H1 (cell line): ENCODE measurements around the gene ATP6V1B1. TPM values are rescaled to one million over a fixed set of nuclear protein-coding genes. Genes with fewer than 3 reads are reported as not detected.

ENCODE experiments used
- CTCF ChIA-PET: fragments of 300-600 bp; sonication (Branson Sonifier 250); formaldehyde crosslinking; loops from one replicate; lab custom pipeline; 2021; ENCODE audit not compliant: partially characterized antibody; lab: Charles Lee
- POLR2A ChIA-PET: fragments of 300-600 bp; sonication (Branson Sonifier 250); formaldehyde crosslinking; loops from one replicate; lab custom pipeline; 2021; ENCODE audit warnings: inconsistent platforms; ENCODE audit not compliant: partially characterized antibody; lab: Charles Lee
- DNase-seq, 2 experiments: peaks; one replicate each; pipeline versions ENCODE4 v3.0.0 to v3.0.0-alpha.2; 2010 to 2022; ENCODE audit warnings: low spot score in 2 of 2, low read depth in 1 of 2, mixed read lengths in 1 of 2
- FAIRE-seq: peaks from 2 replicates; lab custom pipeline; 2011; peaks lifted over from hg19 to GRCh38; lab: Jason Lieb, UNC
- H2AFZ ChIP-seq: 2 replicates; pipeline ENCODE4 v1.8.1; 2012; ENCODE audit warnings: low read length, inconsistent platforms
- H2AK5ac ChIP-seq: 2 replicates; pipeline ENCODE4 v1.6.1; 2013; ENCODE audit warnings: low read depth, low read length
- H2BK120ac ChIP-seq: replicated peaks from 2 replicates; pipeline ENCODE3; 2013; ENCODE audit warnings: low read depth, low read length, inconsistent platforms
- H2BK12ac ChIP-seq: 2 replicates; pipeline ENCODE4 v1.6.1; 2013; ENCODE audit warnings: low read depth, low read length
- H2BK15ac ChIP-seq: 2 replicates; pipeline ENCODE4 v1.6.1; 2013; ENCODE audit warnings: low read length
- H2BK20ac ChIP-seq: 2 replicates; pipeline ENCODE4 v1.6.1; 2013; ENCODE audit warnings: low read length
- H2BK5ac ChIP-seq: 2 replicates; pipeline ENCODE4 v1.6.1; 2013; ENCODE audit warnings: low read depth, low read length
- H3K14ac ChIP-seq: 2 replicates; pipeline ENCODE4 v1.6.1; 2013; ENCODE audit warnings: inconsistent platforms; ENCODE audit not compliant: insufficient read length
- H3K18ac ChIP-seq: 2 replicates; pipeline ENCODE4 v1.6.1; 2013; ENCODE audit warnings: low read length; ENCODE audit errors: extremely low read depth
- H3K23ac ChIP-seq: 2 replicates; pipeline ENCODE4 v1.6.1; 2013; ENCODE audit warnings: inconsistent platforms; ENCODE audit not compliant: insufficient read length
- H3K23me2 ChIP-seq: 2 replicates; pipeline ENCODE4 v1.6.1; 2013; ENCODE audit warnings: low read depth, low read length
- H3K27ac ChIP-seq: 2 replicates; pipeline ENCODE4 v1.6.1; 2011; ENCODE audit warnings: low read depth, low read length, inconsistent platforms
- H3K27me3 ChIP-seq, 4 experiments: replicated peaks in 1 of 4; 1 replicate in 1 of 4; 2 replicates in 3 of 4; pipeline versions ENCODE4 v1.6.1 to v1.8.1; 2011 to 2013; ENCODE audit warnings: low read length in 3 of 4, mild to moderate bottlenecking in 3 of 4, inconsistent platforms in 2 of 4, mixed read lengths in 2 of 4, moderate library complexity in 1 of 4; ENCODE audit not compliant: control insufficient read depth in 3 of 4, insufficient read depth in 3 of 4; ENCODE audit errors: extremely low read depth in 1 of 4
- H3K36me3 ChIP-seq, 4 experiments: 2 replicates each; pipeline versions ENCODE4 v1.6.1 to v1.8.1; 2011 to 2013; ENCODE audit warnings: mild to moderate bottlenecking in 4 of 4, low read length in 3 of 4, moderate library complexity in 2 of 4, control low read depth in 1 of 4, inconsistent platforms in 1 of 4; ENCODE audit not compliant: insufficient read depth in 4 of 4, control insufficient read depth in 2 of 4
- H3K4ac ChIP-seq: replicated peaks from 2 replicates; pipeline ENCODE3; 2013; ENCODE audit warnings: low read length, low read depth, mixed read lengths, inconsistent platforms; ENCODE audit not compliant: insufficient read length
- H3K4me1 ChIP-seq, 4 experiments: replicated peaks in 1 of 4; 1 replicate in 1 of 4; 2 replicates in 3 of 4; pipeline versions ENCODE4 v1.6.1 to v1.8.1; 2011 to 2013; ENCODE audit warnings: low read length in 3 of 4, inconsistent platforms in 2 of 4, mixed read lengths in 1 of 4; ENCODE audit not compliant: insufficient read depth in 4 of 4, control insufficient read depth in 3 of 4
- H3K4me2 ChIP-seq, 2 experiments: 2 replicates each; pipeline versions ENCODE4 v1.6.1 to v1.8.1; 2011 to 2013; ENCODE audit warnings: low read depth in 2 of 2, low read length in 2 of 2, control low read depth in 1 of 2, inconsistent platforms in 1 of 2, mild to moderate bottlenecking in 1 of 2; ENCODE audit not compliant: insufficient read depth in 1 of 2
- H3K4me3 ChIP-seq, 4 experiments: fragments of 200-600, 300-600 bp in 1 of 4; sonication (generic), shearing (Covaris generic), sonication (Bioruptor Twin) in 1 of 4; 2 replicates each; pipeline versions ENCODE4 v1.5.1 to v1.8.1; 2011 to 2016; ENCODE audit warnings: low read length in 4 of 4, low read depth in 3 of 4, control low read depth in 2 of 4, inconsistent platforms in 2 of 4, mild to moderate bottlenecking in 2 of 4, mixed read lengths in 1 of 4, moderate library complexity in 1 of 4; ENCODE audit not compliant: insufficient read depth in 2 of 4; ENCODE audit errors: extremely low read depth in 1 of 4
- H3K56ac ChIP-seq: replicated peaks from 2 replicates; pipeline ENCODE3; 2013; ENCODE audit warnings: low read depth, mild to moderate bottlenecking, mixed read lengths, low read length, inconsistent platforms; ENCODE audit not compliant: insufficient read length
- H3K79me1 ChIP-seq: 2 replicates; pipeline ENCODE4 v1.6.1; 2013; ENCODE audit warnings: low read depth, low read length, control low read depth
- H3K79me2 ChIP-seq, 2 experiments: 2 replicates each; pipeline versions ENCODE4 v1.6.1 to v1.8.1; 2012 to 2013; ENCODE audit warnings: low read length in 2 of 2, mild to moderate bottlenecking in 2 of 2, inconsistent platforms in 1 of 2; ENCODE audit not compliant: insufficient read depth in 2 of 2, control insufficient read depth in 1 of 2
- H3K9ac ChIP-seq, 4 experiments: replicated peaks in 1 of 4; 1 replicate in 1 of 4; 2 replicates in 3 of 4; pipeline versions ENCODE4 v1.6.1 to v1.8.1; 2011 to 2013; ENCODE audit warnings: low read depth in 3 of 4, low read length in 3 of 4, control low read depth in 2 of 4, mild to moderate bottlenecking in 2 of 4, moderate library complexity in 2 of 4, inconsistent platforms in 1 of 4; ENCODE audit errors: extremely low read depth in 1 of 4
- H3K9me3 ChIP-seq, 2 experiments: 2 replicates each; pipeline versions ENCODE4 v1.6.1 to v1.8.1; 2012 to 2013; ENCODE audit warnings: mild to moderate bottlenecking in 2 of 2, moderate library complexity in 2 of 2, control low read depth in 1 of 2, inconsistent platforms in 1 of 2, low read depth in 1 of 2, low read length in 1 of 2, mixed read lengths in 1 of 2; ENCODE audit not compliant: insufficient read depth in 2 of 2
- H4K20me1 ChIP-seq, 2 experiments: replicated peaks in 1 of 2; 2 replicates each; pipeline versions ENCODE3 to v1.8.1; 2011 to 2013; ENCODE audit warnings: inconsistent platforms in 2 of 2, low read length in 2 of 2, mild to moderate bottlenecking in 1 of 2; ENCODE audit not compliant: insufficient read depth in 2 of 2, control insufficient read depth in 1 of 2
- H4K5ac ChIP-seq: 2 replicates; pipeline ENCODE4 v1.6.1; 2013; ENCODE audit warnings: low read length, low read depth, mixed read lengths, inconsistent platforms; ENCODE audit not compliant: insufficient read length
- H4K8ac ChIP-seq: 2 replicates; pipeline ENCODE4 v1.8.0; 2013; ENCODE audit warnings: mild to moderate bottlenecking, moderate library complexity, low read length, inconsistent platforms; ENCODE audit not compliant: insufficient read depth; ENCODE audit errors: extremely low read depth
- H4K91ac ChIP-seq: replicated peaks from 2 replicates; pipeline ENCODE3; 2013; ENCODE audit warnings: low read length, mixed read lengths, inconsistent platforms; ENCODE audit not compliant: insufficient read length
- CBX5 ChIP-seq: fragments of 300-800, 300-1000 bp; sonication (generic); IDR thresholded peaks from 2 replicates; pipeline ENCODE4 v1.7.1; 2016; ENCODE audit warnings: antibody characterized with exemption, low read length, low read depth
- CREB1 ChIP-seq: IDR thresholded peaks from 2 replicates; pipeline ENCODE4 v1.6.1; 2012; ENCODE audit warnings: inconsistent platforms
- GTF2F1 ChIP-seq: IDR thresholded peaks from 2 replicates; pipeline ENCODE4 v1.6.1; 2012; ENCODE audit warnings: low read depth, low read length, improper control_type of control experiment, borderline replicate concordance
- HDAC6 ChIP-seq: IDR thresholded peaks from one replicate; pipeline ENCODE4 v1.7.1; 2012; ENCODE audit warnings: low read depth, mild to moderate bottlenecking, inconsistent platforms, low read length, moderate library complexity
- WGBS, 2 experiments: shearing (Covaris generic) in 1 of 2; methylation state at CpG; one replicate each; pipeline versions ENCODE4 v1.1.6 to v1.1.7; 2013 to 2015; ENCODE audit warnings: low lambda C conversion rate in 2 of 2, mixed read lengths in 2 of 2, inconsistent platforms in 1 of 2, low coverage in 1 of 2, missing lambda C conversion rate in 1 of 2; ENCODE audit not compliant: insufficient replicate concordance in 2 of 2, insufficient coverage in 1 of 2, insufficient read length in 1 of 2; ENCODE audit errors: extremely low coverage in 1 of 2, missing lambda C conversion rate in 1 of 2; 5-methylcytosine and 5-hydroxymethylcytosine counted together
- polyA plus RNA-seq, 7 experiments: library from polyadenylated mRNA; depleted of rRNA in 3 of 7; stranded (reverse) in 5 of 7; unstranded in 2 of 7; fragments of >200 nt in 5 of 7; fragments of 200-250 nt in 2 of 7; gene quantifications; 1 replicate in 5 of 7; 2 replicates in 1 of 7; 4 replicates in 1 of 7; pipeline versions ENCODE4 v1.2.1 to v1.2.3, GENCODE V29; 2011 to 2013; ENCODE audit warnings: missing spikeins in 2 of 7, mixed read lengths in 2 of 7
- total RNA-seq: library from RNA; stranded (reverse); fragmentation: NEBNext Ultra II Directional; extraction: Animal tissue kit (Norgen Biotek cat#: 25700); gene quantifications from 2 replicates; pipeline ENCODE4 v1.2.1, GENCODE V29; 2021

Gene ATP6V1B1
- total and polyA plus RNA-seq, 2 of the 8 experiments (the other 6 are each of a cell fraction or from before 2014, with no cell fraction given) = not detected

GRCh38 chr2:70943205-70943871 is 7.6 kb downstream of the ATP6V1B1 start:
- H4K8ac ChIP-seq = no peak overlapping the region
- H2BK20ac ChIP-seq = no peak overlapping the region
- H3K4me1 ChIP-seq = peaks cover 9 to 30% (median 26%) of the 10 kb centered on the region in 4 experiments
- H3K4me3 ChIP-seq = no peak overlapping the region; a peak in 1 of 8 replicates
- H3K79me2 ChIP-seq = no peaks in the 10 kb centered on the region
- H2BK12ac ChIP-seq = no peak overlapping the region
- no peak overlapping the region for H2AK5ac ChIP-seq
- no peak overlapping the region for H3K14ac ChIP-seq
- H3K4me2 ChIP-seq = peak overlapping the region in 1 of 2 experiments; percentile 50; a peak in 2 of 4 replicates
- no peak overlapping the region for H3K23ac ChIP-seq
- peak in 1 of 2 experiments; percentile 49 for DNase-seq
- no peak overlapping the region for H4K5ac ChIP-seq
- H4K91ac ChIP-seq = no peak overlapping the region
- ChIA-PET CTCF (interaction anchor here (0.7 to 22.0 kb wide), 12 partner anchors 11 to 187 kb away, joined by 3 to 513 read pairs (median 4); partner anchors contain the start of genes ANKRD53, ATP6V1B1 and FIGLA), POLR2A (no interaction called here)
- no peak overlapping the region for H2BK120ac ChIP-seq
- FAIRE-seq = no peak
- 66% methylated on average over 8 of the region's 11 CpGs; no CpG with 5 or more reads in 1 of the 2 experiments for WGBS, 2 experiments
- H3K36me3 ChIP-seq = no peaks in the 10 kb centered on the region
- H3K23me2 ChIP-seq = peaks cover 3% of the 10 kb centered on the region; the same call in 1 of the 2 replicates
- no peak overlapping the region for H2AFZ ChIP-seq
- no peak overlapping the region for H2BK15ac ChIP-seq
- peaks cover 0 to 3% of the 10 kb centered on the region in 2 experiments for H4K20me1 ChIP-seq
- H3K4ac ChIP-seq = no peak overlapping the region
- peaks cover 14 to 51% (median 43%) of the 10 kb centered on the region in 4 experiments for H3K27me3 ChIP-seq
- no peaks in the 10 kb centered on the region for H3K79me1 ChIP-seq
- H3K56ac ChIP-seq = no peak overlapping the region
- H3K9me3 ChIP-seq = no peaks in the 10 kb centered on the region
- no peak overlapping the region for H3K27ac ChIP-seq
- TF ChIP-seq HDAC6 (no peak), CBX5 (no peak), CREB1 (no peak), GTF2F1 (no peak)
- H3K18ac ChIP-seq = peak overlapping the region; percentile 36; the same call in 1 of the 2 replicates
- no peak overlapping the region for H2BK5ac ChIP-seq
- H3K9ac ChIP-seq = no peak overlapping the region
